Upper lobe of left lung (tissue), 4 donors: ENCODE measurements around the gene ACOT4.

Experiments
- CTCF ChIP-seq, 6 experiments: fragments of 450-650 bp in 4 of 6; fragments of 200-600 bp in 2 of 6; sonication (generic) in 2 of 6; IDR thresholded peaks; one replicate each; pipeline ENCODE4 v1.5.1; 2016 to 2019; ENCODE audit warnings: antibody characterized with exemption in 6 of 6
- EP300 ChIP-seq, 4 donors: sonication (generic); formaldehyde crosslinking; IDR thresholded peaks; one replicate each; pipeline ENCODE4 v1.5.1; 2017; ENCODE audit warnings: antibody characterized with exemption in 4 of 4, control low read depth in 2 of 4
- POLR2A ChIP-seq, 4 donors: fragments of 450-650 bp; IDR thresholded peaks; one replicate each; pipeline ENCODE4 v1.5.1; 2016 to 2017; ENCODE audit warnings: antibody characterized with exemption in 4 of 4, mild to moderate bottlenecking in 2 of 4
- POLR2AphosphoS5 ChIP-seq, 2 donors: sonication (generic); formaldehyde crosslinking; IDR thresholded peaks; one replicate each; pipeline ENCODE4 v1.5.1; 2017; ENCODE audit warnings: antibody characterized with exemption in 2 of 2

- TF ChIP-seq POLR2AphosphoS5 (IDR thresholded peaks at IDR 0.05) = no peak
- no peak for TF ChIP-seq CTCF (IDR thresholded peaks at IDR 0.05)
- no peak for TF ChIP-seq EP300 (IDR thresholded peaks at IDR 0.05)
- TF ChIP-seq POLR2A (IDR thresholded peaks at IDR 0.05) = no peak
Measured at GRCh38 chr14:73627151-73627558, 35.5 kb downstream of the ACOT4 start.
